Neural crest cell (in vitro differentiated cells): ENCODE results near the gene ANK3. TPM values are rescaled to one million over a fixed set of nuclear protein-coding genes. Genes with fewer than 3 reads are reported as not detected.

Experiments used
- DNase-seq: peaks from one replicate; pipeline ENCODE4 v3.0.0; 2021; ENCODE audit warnings: low read depth, mixed read lengths, low spot score
- H3K27ac Mint-ChIP-seq: one replicate; pipeline ENCODE4 v1.8.0; 2021; ENCODE audit warnings: mild to moderate bottlenecking, mixed read lengths; ENCODE audit not compliant: unreplicated experiment
- H3K27me3 Mint-ChIP-seq: 2 replicates; pipeline ENCODE4 v1.8.0; 2021; ENCODE audit warnings: low read depth, mild to moderate bottlenecking, mixed read lengths
- H3K36me3 Mint-ChIP-seq: 2 replicates; pipeline ENCODE4 v1.8.0; 2021; ENCODE audit warnings: low read depth, mild to moderate bottlenecking, mixed read lengths
- H3K4me1 Mint-ChIP-seq: 2 replicates; pipeline ENCODE4 v1.8.0; 2021; ENCODE audit warnings: mixed read lengths
- H3K4me3 Mint-ChIP-seq: one replicate; pipeline ENCODE4 v1.8.0; 2021; ENCODE audit warnings: mild to moderate bottlenecking, mixed read lengths
- H3K9me3 Mint-ChIP-seq: 2 replicates; pipeline ENCODE4 v1.8.0; 2021; ENCODE audit warnings: mixed read lengths
- CTCF ChIP-seq: fragments of 200-600 bp; sonication (generic); conservative IDR thresholded peaks from 2 replicates; pipeline ENCODE4 v1.5.0; 2021; ENCODE audit warnings: antibody characterized with exemption, mild to moderate bottlenecking
- total RNA-seq: library from RNA; stranded (reverse); gene quantifications from 2 replicates; pipeline ENCODE4 v1.2.1, GENCODE V29; 2021

ANK3 gene
- total RNA-seq, 1 donor from 2014 or later: 45.2 TPM

- Mint-ChIP-seq H3K27me3 (no peaks in the 10 kb centered on the region), H3K4me1 (peaks cover 3% of the 10 kb centered on the region), H3K27ac (no peak overlapping the region), H3K36me3 (no peaks in the 10 kb centered on the region), H3K4me3 (no peak overlapping the region), H3K9me3 (no peaks in the 10 kb centered on the region)
- no peak for TF ChIP-seq CTCF
- no peak for DNase-seq
These were observed 113.4 kb downstream of the ANK3 start for GRCh38 chr10:60276232-60276631.

DNA sequence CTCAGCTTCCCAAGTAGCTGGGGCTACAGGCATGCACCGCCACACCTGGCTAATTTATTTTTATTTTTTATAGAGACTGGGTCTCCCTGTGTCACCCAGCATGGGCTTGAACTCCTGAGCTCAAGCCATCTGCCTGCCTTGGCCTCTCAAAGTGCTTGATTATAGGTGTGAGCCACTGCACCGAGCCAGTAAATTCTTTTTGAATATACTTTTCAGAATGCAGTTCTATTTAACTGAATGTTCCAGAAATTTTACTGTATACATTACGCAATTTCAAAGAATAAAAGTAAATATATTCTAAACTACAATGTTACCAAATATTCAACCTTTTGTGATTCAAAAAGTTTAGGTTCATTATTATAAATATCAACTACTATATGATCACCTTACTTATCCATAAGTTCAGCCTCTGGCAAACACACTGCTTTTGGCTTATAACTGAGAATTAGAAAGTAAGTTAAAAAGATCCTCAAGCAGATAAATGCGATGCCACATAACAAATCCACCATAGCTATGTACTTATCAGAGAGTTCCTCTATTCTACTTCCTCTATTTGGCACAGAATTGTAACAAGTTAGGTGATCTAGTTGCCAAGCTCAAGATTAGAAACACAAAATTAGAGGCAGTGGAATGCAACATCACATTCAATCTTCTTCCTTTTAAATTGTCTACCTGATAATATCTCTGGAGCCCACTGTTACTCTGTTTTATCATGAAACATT lies 118.2 kb downstream of the ANK3 start:
- TF ChIP-seq CTCF: no peak
- Mint-ChIP-seq H3K4me1 (no peaks in the 10 kb centered on the region), H3K36me3 (no peaks in the 10 kb centered on the region), H3K27ac (no peak overlapping the region), H3K27me3 (no peaks in the 10 kb centered on the region), H3K9me3 (no peaks in the 10 kb centered on the region), H3K4me3 (no peak overlapping the region)
- no peak for DNase-seq

GRCh38 chr10:60270426-60270825 lies 119.2 kb downstream of the ANK3 start:
- no peaks in the 10 kb centered on the region for H3K4me1 Mint-ChIP-seq
- H3K4me3 Mint-ChIP-seq: no peak overlapping the region
- H3K27ac Mint-ChIP-seq: no peak overlapping the region
- H3K27me3 Mint-ChIP-seq: no peaks in the 10 kb centered on the region
- H3K9me3 Mint-ChIP-seq: no peaks in the 10 kb centered on the region
- no peaks in the 10 kb centered on the region for H3K36me3 Mint-ChIP-seq
- no peak for DNase-seq
- TF ChIP-seq CTCF: no peak

DNA sequence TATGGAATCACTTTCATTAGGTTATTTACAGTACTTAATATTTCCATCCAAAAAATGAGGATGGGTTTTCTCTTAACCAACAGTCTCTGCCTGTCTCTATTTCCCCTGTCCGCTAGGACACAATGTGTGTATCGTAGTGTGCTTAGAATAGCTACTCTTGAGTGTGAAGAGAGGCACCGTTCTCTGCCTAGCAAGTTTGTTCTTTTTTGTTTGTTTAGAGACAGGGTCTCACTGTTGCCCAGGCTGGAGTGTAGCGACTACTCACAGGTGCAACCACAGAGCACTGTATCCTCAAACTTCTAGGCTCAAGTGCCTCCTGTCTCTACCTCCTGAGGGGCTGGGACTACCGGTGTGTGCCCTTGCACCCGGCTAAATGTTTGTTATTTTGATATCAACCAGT lies 121.9 kb downstream of the ANK3 start:
- Mint-ChIP-seq H3K27ac (no peak overlapping the region), H3K4me3 (no peak overlapping the region), H3K4me1 (no peaks in the 10 kb centered on the region), H3K27me3 (no peaks in the 10 kb centered on the region), H3K36me3 (peaks cover 3% of the 10 kb centered on the region), H3K9me3 (no peaks in the 10 kb centered on the region)
- DNase-seq: no peak
- no peak for TF ChIP-seq CTCF

DNA sequence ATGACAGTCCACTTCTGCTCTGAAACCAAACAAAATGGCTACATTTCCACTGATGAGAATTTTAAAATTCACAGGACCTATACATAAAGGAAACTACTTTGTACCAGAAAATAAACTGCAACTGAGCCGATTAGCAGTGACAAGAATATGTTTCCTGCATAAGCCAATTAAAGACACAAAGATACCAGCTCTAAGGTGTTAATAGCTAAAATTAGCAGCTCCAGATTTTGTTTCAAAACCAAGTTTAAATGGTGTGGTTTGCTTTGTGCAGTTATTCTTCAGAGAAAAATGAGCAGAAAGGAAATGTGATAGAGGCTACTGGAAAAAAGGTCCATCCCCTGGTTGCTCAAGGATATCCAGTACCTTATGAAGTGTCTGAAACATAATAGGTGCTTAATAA lies 123.2 kb downstream of the ANK3 start:
- no peaks in the 10 kb centered on the region for H3K4me1 Mint-ChIP-seq
- H3K9me3 Mint-ChIP-seq: no peaks in the 10 kb centered on the region
- H3K27ac Mint-ChIP-seq: no peak overlapping the region
- H3K4me3 Mint-ChIP-seq: no peak overlapping the region
- peaks cover 3% of the 10 kb centered on the region for H3K36me3 Mint-ChIP-seq
- no peak for DNase-seq
- no peak for TF ChIP-seq CTCF
- H3K27me3 Mint-ChIP-seq: no peaks in the 10 kb centered on the region
